COLO668 (cell line): ENCODE results near the gene SF3B1.
A peak's percentile ranks its signal among the peaks of the same experiment; 100 is the strongest.
"Not testable (repeated sequence)": the region's sequence is repeated elsewhere in the genome, so short reads cannot be mapped to it uniquely, and the experiment has no call there.

Experiments
- DNase-seq: peaks from one replicate; lab custom pipeline; 2025; ENCODE audit not compliant: unreplicated experiment; lab: John Stamatoyannopoulos, UW

Gene SF3B1, protein sequence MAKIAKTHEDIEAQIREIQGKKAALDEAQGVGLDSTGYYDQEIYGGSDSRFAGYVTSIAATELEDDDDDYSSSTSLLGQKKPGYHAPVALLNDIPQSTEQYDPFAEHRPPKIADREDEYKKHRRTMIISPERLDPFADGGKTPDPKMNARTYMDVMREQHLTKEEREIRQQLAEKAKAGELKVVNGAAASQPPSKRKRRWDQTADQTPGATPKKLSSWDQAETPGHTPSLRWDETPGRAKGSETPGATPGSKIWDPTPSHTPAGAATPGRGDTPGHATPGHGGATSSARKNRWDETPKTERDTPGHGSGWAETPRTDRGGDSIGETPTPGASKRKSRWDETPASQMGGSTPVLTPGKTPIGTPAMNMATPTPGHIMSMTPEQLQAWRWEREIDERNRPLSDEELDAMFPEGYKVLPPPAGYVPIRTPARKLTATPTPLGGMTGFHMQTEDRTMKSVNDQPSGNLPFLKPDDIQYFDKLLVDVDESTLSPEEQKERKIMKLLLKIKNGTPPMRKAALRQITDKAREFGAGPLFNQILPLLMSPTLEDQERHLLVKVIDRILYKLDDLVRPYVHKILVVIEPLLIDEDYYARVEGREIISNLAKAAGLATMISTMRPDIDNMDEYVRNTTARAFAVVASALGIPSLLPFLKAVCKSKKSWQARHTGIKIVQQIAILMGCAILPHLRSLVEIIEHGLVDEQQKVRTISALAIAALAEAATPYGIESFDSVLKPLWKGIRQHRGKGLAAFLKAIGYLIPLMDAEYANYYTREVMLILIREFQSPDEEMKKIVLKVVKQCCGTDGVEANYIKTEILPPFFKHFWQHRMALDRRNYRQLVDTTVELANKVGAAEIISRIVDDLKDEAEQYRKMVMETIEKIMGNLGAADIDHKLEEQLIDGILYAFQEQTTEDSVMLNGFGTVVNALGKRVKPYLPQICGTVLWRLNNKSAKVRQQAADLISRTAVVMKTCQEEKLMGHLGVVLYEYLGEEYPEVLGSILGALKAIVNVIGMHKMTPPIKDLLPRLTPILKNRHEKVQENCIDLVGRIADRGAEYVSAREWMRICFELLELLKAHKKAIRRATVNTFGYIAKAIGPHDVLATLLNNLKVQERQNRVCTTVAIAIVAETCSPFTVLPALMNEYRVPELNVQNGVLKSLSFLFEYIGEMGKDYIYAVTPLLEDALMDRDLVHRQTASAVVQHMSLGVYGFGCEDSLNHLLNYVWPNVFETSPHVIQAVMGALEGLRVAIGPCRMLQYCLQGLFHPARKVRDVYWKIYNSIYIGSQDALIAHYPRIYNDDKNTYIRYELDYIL

DNA sequence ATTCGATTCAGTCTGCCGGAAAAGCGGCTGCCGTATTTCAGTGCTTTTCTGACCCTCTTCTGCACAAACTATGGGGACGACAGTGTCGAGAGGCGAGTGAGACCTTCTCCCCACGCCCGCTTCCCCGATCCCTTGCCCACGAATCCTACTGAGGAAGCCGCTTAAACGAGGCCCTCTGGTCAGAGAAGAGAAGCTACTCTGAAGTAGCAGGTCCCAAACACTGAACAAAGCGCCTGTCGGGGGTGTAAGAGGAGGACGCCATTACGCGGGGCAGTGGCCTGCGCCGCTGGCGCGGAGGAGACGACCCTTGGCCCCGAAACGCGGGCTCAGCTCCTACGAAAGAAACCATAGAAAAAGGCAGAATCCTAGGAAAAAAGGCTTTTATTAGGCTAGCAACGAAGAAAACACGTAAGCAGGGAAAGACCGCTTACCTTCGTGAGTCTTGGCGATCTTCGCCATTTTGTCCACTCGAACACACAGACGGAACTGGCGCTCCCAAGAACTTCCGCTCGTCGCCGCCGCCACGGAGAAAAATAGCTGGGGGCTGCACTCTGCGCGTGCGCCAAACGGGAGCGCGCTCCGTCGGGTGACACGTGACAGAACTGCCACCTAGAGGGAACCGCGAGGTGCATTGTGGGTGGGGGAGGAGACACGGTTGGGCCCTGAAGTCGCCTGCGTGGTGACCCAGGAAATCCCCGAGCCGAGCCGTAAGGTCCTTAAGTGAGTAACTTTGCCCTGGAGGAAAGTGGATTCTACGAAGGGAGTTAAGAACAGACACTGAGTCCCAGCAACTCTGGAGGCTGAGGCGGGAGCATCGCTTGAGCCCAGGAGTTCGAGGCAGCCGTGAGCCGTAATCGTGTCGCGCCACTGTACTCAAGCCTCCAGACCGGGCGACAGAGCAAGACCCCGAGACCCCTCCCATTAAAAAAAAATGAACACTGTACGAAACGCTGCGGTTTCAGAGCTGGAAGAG is at the start of gene SF3B1:
Gene SF3B1, minus strand, starts transcription at position 488 of the 973 bp plus-strand sequence. Its CDS starts 29 bp downstream, at position 459.
- DNase-seq = peak; percentile 98

DNA sequence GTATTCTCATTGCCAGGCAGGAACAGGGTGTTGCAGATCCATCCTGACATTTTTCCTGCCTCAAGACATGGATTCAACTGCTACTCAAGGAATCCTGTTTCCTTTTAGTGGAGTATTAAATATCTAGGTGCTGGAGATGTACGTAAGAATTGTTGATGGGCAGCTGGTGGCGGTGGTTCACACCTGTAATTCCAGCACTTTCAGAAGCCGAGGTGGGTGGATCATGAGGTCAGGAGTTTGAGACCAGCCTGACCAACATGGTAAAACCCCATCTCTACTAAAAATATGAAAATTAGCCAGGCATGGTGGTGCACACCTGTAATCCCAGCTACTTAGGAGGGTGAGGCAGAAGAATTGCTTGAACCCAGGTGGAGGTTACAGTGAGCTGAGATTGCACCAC is 49.4 kb upstream of the SF3B1 start:
- DNase-seq = not testable (repeated sequence)

DNA sequence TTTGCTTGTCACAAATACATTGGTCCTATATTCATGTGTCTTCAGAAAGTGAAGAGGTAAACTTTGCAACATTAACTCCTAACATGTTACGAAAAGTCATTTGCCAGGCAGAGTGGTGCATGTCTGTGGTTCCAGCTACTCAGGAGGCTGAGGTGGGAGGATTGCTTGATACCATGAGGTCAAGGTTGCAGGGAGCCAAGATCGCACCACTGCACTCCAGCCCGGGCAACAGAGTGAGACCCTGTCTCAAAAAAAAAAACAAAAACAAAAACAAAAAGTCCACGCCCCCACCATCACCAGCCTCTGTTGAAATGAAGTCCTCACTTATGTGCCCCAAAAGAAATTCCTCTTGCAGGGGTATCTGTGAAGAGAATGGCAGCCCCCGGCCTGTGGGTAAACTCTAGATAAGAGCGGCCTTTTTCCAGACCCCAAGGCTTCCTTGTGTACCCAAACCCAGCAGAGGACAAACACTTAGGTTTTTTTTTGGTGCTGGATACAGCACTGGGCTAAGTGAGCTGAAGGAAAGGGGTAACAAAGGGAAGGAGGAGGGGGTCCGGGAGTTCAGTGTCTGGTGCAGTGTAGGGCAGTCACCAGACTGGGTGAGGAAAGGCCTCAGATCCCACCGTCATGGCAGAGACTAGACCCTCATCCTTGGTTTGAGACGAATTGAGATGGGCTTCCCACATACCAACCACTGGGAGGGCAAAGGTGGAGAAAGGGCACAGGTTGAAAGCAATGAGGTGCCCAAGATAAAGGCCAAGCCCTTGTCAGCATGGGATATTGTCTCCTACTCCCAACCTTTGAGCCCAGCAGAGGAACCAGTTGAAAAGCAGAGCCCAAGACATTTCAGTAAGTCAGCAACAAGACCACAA is 45.6 kb upstream of the SF3B1 start:
- DNase-seq = no peak

DNA sequence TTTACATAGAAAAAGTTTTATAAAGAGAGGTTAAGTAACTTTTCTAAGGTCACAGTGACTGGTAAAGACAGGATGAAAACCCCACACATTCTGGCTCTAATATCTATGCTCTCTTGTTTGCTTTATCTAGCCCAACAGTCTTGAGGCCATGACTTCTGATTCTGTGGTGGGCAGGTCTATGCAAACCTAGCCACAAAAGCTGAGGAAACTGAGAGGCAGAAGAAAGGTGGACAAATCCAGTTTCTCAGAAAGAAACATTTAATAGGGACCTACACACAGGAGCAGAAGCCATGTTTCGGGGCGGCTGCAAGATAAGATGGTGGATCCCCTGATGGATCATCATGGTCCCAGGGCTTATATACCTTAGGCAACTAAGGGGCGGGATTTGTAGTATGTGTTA is 43.0 kb upstream of the SF3B1 start:
- DNase-seq = no peak

DNA sequence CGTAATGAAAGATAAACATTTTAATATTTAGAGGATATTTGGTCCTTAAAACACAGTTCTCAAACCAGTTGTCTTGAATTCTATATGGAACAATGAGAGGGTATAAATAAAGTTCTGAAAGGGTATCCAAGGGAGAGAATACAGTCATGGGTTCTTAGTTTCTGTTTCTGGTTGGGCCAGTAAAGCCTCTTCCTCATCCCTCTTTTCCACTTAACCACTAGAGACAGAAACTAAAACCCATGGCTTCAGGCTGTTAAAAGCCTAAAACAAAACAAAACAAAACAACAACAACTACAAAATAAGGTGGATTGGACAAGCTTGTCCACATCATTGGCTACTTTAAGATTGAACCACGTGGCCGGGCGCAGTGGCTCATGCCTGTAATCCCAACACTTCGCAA is 37.3 kb upstream of the SF3B1 start:
- no peak for DNase-seq

DNA sequence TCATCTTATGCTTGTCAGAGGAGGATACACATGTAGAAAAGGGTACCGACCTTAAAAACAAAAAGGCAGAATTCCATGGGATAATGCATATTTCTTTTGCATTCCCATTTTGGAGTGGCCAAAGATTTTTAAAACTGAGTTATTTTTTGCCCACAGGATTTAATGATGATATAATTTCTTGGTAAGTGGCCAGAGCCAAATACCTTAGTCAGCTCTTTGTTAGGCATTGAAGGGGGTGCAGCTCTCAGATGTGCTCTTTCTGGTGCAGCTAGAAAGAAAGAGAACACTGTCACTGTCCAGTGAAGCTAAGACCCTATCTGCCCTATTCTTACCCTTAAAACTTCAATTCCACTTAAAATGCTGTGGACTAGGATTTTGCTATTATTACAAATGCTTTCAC is 29.3 kb upstream of the SF3B1 start:
- no peak for DNase-seq

DNA sequence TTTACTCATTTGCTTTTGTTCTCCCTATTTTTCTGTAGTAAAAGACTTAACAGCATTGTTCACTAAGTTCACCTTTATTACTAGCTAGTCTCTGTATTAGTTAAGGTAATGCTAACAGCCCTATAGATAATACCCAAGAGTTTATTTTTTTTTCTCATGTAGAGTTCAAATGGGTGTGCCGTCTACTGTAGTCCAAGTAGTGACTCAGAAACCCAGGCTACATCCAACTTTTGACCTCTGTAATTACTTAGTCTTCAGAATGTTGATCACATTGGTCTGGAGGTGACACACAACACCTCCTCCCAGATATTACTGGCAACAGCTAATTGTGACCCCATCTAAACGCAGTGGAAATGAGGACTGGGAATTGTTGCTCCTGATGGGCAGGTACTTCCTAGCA is 26.2 kb upstream of the SF3B1 start:
- DNase-seq = no peak

DNA sequence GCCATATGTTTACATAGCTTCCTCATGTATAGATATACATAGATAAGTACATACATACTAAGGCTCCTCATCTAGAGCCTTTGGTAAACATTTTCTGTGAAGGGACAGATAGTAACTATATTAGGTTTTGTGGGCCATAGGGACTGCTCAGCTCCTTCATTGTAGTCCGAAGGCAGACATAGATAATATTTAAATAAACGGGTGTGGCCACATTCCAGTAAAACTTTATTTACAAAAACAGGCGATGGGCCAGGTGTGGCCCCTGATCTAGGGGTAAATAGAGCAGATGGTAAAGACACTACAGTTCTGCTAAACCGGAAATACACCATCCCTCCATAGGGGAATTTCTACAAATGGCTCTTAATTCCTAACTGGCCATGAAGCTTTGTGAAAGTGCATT is 25.8 kb upstream of the SF3B1 start:
- DNase-seq = peak; percentile 27

DNA sequence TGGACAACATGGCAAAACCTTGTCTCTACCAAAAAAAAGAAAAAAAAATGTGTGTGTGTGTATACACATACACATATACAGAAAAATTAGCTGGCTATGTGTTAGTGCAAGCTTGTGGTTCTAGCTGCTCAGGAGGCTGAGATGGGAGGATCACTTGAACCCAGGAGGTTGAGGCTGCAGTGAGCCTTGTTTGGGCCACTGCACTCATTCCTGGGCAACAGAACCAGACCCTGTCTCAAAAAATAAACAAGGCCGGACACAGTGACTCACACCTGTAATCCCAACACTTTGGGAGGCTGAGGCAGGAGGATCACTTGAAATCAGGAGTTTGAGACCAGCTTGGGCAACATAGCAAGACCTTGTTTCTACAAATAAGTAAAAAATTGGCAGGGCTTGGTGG is 20.6 kb upstream of the SF3B1 start:
- no peak for DNase-seq

DNA sequence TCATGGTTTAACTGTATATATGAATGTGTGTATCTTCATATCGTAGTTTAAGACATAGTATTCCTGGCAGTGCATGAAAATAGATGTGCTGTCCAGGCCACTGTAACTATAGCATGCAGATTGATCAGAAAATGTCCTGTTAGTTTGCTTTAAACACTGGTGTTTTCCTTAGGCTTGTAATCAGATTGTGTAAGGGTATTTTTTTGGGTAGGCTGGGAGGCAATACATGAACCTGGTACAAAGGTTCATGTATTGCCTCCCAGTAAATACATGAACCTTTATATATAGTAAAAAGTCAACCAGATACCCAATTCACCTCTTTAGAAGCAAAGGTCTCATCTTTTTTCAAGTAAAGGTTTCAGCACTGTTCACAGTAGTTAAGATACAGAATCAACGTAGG is 20.1 kb upstream of the SF3B1 start:
- DNase-seq = no peak

DNA sequence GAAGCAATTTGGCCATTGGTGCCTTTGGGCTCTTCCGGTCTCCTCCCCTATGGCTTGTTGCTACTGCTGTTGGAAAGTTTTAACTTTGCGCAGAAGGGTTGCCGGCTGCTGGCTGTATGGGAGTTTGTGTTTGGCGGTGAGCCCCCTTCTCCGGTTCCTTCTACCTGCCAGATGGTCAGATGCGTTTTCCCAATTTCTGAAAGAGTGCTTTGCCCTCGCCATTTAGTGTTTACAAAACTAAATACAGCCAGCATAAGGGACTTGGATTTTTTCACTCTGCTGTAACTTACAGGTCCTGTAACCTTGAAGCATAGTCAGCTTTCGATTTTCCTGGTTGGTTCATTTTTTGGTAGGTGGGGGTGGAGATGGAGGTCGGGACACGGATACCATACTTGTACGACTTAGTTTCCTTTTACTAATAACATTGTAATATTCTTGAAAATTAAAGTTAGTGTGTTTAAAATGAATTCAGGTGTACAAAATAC is 19.1 kb upstream of the SF3B1 start:
- no peak for DNase-seq

DNA sequence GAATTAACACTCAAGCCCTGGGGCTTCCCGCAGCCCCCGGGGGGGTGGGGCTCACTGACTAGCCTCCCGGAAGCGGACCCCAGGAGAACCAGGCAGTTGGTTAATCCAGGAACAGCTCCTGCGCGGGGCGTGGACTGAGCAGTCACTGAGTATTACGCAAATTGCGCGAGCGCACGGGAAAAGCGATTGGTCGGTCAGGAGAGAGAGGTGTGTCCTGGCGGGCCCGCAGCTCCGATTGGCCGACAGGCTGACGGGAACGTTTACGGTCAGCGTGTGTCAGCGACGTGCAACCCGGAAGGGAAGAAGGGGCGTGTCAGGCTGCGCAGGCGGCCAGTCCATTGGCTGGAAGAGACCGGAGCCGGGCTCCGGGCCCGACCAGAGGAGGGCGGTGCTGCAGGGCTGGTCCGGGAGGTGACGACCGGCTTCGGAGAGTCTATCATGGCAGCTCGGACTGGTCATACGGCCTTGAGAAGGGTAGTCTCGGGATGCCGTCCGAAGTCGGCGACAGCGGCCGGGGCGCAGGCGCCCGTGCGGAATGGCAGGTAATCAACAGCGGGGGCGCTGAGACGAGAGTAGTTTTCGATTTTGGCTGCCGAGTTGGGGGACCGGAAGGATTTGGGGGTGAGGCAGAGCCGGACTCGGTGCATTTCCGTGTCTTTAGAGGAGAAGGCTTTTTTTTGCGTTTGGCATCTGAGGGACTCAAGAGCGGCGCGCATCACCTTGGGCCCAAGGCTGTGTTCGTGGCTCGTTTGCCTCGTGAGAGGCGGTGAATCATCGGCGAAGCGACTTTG is 18.5 kb upstream of the SF3B1 start, which contains the start of gene COQ10B:
Gene COQ10B, plus strand, starts transcription at position 430 of the 791 bp plus-strand sequence. Its CDS starts 9 bp downstream, at position 439.
- DNase-seq = peak; percentile 99

DNA sequence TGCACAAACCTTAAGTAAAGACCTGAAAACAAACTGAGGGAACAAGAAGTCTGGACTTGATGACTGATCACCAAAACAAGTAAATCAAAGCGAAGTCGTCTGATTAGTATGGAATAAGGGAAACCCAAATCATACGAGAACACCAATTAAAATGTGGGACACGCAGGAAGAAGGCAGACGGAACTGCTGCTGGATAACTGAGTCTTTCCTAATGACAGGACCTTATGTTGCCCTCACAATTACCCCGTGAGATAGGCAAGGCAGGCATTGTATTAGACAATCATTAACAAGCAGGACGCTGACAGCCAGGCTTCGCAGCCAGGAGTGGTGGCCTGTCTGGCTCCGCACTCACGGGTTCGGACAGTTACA is 17.9 kb upstream of the SF3B1 start:
- no peak for DNase-seq

DNA sequence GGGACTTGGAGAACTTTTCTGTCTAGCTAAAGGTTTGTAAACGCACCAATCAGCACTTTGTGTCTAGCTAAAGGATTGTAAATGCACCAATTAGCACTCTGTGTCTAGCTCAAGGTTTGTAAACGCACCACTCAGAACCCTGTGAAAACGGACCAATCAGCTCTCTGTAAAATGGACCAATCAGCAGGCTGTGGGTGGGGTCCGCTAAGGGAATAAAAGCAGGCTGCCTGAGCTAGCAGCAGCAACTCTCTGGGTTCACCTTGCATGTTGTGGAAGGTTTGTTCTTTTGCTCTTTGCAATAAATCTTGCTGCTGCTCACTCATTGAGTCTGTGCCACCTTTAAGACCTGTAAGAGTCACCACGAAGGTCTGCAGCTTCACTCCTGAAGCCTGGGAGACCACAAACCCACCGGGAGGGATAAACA is 16.1 kb upstream of the SF3B1 start:
- DNase-seq = not testable (repeated sequence)

DNA sequence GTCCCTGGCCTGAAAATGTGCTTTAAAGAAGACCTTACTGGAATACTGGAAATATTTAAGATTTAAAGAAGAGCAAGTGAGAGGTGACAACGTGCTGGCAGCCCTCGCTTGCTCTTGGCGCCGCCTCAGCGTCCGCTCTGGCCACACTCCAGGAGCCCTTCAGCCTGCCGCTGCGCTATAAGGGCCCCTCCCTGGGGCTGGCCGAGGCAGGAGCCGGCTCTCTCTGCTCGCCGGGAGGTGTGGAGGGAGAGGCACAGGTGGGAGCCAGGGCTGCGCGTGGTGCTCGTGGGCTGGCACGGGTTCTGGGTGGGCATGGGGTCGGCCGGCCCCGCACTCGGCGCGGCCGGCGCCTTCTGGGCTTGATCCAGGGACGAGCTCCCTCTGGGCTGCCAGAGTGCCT is 15.6 kb upstream of the SF3B1 start:
- DNase-seq = no peak

DNA sequence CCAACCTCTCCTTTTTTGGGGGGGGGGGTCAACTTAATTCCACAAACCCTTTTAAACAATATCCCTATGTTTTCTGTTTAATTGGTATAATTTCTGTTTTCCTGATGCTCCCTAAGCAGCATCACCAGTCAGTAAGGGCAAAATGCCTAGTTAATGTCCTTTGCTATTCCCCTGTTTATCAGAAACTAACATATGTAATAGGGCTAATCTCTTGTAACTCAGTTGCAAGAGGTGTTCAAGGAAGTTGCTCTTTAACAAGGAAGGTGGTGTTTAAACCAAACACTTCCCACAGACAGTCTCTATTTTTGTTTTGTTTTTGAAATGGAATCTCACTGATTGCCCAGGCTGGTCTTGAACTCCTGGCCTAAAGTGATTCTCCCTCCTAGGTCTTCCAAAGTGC is 12.0 kb upstream of the SF3B1 start:
- no peak for DNase-seq

DNA sequence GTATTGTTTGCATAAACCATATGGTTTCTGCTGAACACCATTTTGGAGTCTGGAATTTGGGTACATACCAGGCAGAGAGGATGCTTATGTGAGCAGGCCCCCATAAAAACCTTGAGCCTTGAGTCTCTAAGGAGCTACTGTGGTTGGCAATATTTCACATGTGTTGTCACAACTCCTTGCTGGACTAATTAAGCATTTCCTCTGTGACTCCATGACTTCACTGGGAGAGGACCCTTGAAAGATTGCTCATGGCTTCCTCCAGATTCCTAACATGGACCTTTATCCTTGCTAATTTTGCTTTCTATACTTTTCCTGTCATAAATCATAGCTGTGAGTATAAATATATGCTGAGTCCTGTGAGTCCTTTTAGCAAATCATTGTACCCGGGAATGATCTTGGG is 10.9 kb upstream of the SF3B1 start:
- DNase-seq = no peak

DNA sequence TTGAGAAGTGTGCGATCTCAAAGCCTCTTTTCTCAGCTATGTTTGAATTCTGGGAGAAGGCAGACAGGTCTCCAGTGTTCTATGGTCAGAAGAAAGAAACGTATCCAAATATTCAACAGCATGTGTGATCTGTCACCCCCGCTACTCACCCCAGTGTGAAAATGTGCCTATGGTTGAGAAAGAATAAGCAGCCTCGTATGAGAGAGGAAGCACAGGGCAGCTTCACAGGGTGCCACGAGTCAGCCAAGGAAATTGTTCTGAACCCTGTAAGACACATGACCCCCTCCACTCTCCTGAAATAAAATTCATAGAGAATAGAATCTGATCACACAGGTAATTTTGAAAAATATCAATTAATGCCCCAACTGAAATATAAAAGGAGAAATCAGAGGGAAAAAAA is 8.0 kb upstream of the SF3B1 start:
- no peak for DNase-seq
